Activated CD4-positive, alpha-beta T cell treated with anti-CD3 and anti-CD28 coated beads for 48 hours (primary cell): ENCODE measurements around the gene FAM156A.
"Not testable (repeated sequence)": the region's sequence is repeated elsewhere in the genome, so short reads cannot be mapped to it uniquely, and the experiment has no call there.

ENCODE experiments used
- DNase-seq: peaks from one replicate; pipeline ENCODE4 v3.0.0-alpha.2; 2020

FAM156A gene

DNA sequence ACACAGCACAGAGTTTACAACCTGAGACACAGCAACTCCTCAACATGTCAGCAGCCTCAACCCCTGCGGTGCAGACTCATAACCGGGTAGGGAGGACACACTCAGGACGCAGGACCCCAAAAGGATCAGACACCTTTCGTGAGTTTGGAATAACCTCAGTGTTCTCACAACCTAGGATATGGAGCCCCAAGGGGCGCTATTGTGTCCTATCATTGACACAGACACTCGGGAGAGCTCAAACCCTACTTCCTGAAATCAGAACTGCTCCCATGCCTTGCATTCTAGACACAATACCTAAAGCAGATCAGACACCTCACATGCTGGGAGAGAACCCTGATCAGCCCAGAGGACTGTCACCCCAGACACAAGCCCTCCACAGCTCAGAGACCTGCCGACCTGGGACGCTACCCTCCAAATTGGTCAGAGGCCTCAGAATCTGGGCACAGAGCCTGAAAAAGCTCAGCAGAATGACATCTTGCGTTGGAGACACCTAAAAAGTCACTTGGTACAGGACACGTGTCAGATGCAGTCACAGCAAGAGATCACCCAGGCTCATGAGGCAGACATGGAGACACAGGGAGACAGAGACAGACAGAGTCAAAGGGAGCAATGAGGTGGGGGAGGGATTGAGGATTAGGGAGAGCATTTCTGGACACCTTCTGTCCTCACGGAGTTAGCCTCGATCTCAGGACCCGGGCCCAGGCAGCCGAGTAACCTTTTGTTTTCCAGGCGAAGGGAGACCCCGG is 8.8 kb upstream of the FAM156A start:
- not testable (repeated sequence) for DNase-seq

DNA sequence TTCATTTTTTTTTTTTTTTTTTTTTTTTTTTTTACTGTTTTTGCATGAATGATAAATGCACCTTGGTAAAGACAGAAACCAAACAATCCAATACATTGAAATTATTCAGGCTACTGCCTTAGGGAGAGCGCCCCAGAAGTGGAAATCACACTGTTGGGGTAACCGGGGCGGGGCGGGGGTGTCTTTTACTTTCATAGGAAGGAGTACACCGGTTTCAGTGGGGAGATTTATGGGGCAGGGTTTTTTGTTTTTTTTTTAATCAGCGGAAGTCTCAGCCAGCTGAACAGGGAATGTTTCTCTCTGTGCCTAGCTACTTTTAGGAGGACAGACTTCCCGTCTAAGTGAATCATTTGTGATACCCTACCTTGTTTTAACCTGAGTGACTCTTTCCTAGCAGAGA is 643 bp upstream of the FAM156A start:
- DNase-seq = not testable (repeated sequence)

DNA sequence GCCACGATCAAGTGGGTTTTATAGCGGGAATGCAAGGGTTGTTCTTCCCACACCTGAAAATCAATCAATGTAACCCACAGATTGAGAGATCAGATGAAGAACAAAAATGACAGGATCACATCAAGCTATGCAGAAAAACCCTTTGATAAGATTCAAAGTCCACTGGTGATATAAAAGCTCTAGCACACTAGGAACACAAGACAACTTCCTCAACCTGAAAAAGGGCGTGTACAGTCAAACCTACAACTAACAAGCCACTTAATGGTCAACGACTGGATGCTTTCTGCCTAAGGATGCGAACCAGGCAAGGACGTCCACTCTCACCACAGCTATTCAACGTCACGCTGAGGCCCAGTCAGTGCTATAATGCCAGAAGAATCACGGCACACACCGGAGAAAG is 8.4 kb downstream of the FAM156A start:
- DNase-seq = not testable (repeated sequence)

DNA sequence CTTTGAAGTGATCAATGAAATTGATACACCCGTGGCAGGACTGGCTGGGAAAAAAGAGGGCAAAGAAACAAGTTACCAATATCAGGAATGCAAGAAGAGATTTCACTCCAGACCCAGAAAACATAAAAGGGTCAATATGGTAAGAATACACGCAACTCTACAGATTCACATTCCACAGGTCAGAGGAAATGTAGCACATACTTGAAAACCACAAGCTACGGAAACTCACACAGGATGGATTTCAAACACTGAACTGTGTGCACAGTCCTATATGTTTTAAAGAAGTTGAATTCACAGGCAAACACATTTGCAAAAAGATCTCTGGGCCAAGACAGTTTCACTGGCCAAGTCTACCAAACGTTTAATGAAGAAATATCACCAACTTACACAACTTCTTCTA is 9.0 kb downstream of the FAM156A start:
- not testable (repeated sequence) for DNase-seq

DNA sequence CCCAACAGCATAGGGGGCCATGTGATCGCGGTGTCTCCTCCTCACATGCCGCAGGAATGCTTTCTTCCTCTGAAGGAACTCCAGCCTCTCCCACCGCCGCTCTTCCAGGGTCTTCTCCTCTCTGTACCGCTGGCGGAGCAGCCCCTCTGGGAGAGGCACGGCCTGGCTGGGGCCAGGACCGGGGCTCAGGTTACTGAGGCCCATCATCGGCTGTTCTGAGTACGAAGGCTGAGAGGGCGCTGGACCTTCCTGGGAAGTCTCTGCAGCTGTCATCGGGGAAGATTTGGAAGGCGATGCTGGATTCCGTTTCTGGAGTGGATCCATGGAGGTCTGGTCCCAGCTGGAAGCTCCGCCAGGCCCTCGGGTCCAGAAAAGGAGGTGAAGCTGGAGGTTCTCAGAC is 10.1 kb downstream of the FAM156A start:
- DNase-seq = not testable (repeated sequence)

DNA sequence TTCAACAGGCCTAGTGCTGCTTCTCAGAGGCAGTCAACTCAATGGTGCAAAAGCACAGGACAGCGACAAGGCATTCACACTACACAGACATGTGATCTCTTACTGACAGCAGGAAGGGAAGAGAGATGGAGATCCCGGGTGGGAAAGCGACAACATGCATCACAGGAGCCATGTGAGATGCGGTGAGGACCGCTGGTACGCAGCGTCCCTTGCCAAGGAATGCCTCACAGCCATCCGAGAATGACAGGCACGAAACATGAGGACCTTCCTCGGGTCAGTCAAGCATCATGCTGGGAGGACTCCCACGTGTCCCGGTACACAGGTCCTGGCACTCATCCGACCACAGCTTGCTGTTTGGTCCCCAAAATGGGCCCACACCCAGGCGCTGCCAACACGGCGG is 10.8 kb downstream of the FAM156A start:
- not testable (repeated sequence) for DNase-seq

DNA sequence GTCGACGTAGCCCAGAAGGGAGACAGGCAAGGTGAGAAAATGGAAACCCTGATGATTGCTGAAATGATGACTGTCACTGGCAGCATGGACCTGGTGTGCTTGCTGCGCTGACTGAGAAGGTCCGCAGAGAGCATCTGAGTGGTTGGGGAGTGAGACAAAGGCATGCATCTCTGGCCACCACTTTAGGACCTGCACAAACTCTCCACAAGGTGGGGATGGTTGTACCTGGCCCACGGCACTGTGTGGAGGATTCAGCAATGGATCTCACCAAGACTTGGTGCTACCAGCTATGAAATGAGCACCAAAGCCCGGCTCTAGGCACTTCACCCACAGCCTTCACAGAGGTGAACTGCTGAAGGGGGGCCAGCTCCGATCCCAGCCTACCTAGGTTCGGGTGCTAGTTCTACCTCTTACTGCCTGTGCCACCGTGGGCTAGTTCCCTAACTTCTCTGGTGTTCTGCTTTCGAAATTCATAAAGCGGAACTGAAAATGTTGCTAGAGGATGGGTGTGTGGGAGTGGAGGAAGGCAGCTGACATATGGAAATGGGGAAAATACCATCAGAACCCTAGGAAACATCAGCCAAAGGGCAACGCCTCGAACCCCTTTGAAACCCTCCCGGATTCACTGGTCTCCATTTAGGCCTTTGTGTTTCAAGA is 12.4 kb downstream of the FAM156A start:
- not testable (repeated sequence) for DNase-seq

DNA sequence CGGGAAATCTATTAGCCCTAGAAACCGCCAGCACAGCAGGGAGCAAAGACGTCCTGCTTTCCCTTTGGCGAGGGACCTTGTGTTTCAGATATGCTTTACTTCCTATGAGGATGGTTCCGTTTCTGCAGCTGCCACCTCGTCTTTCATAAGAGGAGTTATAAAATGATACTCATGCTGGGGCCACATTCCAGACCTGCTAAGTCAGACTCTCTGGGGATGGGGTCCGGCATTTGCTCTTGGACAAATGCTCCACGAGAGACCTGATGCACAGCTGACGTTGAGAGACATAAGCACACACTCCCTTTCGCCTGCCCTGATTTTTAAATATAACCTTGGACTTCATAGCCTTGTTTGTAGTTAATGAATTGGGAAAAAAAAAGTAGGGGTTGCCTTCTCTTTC is 16.6 kb downstream of the FAM156A start:
- not testable (repeated sequence) for DNase-seq

DNA sequence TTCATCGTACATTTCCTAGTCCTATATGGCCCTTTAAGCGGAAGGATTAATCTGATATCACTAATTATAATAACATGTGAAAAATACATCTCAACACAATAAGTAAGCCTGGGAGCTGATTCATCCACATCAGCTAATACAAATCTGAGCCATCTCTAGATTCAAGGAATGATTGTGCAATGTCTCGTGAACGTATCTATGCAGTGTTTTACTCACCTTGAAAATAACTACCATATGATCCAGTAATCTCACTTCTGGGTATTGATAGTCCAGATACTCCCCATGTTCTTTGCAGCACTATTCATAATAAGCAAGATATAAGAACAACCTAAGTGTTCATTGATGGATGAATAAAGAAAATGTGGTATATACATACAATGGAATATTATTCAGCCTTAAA is 17.6 kb downstream of the FAM156A start:
- DNase-seq = not testable (repeated sequence)

DNA sequence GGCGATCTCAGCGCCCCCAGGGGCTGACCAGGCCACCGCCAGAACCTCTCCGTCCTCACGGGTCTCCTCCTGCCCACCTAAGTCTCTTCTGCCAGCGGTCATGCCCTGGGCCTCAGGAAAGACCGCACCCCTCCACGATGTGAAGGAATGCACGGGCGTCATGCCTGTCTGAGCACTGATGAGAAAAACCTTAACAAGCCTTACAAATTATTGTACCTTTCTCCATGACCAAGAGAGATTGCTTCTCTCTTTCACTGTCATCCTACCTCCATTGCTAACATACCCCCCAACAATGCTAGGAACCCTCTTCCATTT is 22.9 kb downstream of the FAM156A start:
- DNase-seq = not testable (repeated sequence)

DNA sequence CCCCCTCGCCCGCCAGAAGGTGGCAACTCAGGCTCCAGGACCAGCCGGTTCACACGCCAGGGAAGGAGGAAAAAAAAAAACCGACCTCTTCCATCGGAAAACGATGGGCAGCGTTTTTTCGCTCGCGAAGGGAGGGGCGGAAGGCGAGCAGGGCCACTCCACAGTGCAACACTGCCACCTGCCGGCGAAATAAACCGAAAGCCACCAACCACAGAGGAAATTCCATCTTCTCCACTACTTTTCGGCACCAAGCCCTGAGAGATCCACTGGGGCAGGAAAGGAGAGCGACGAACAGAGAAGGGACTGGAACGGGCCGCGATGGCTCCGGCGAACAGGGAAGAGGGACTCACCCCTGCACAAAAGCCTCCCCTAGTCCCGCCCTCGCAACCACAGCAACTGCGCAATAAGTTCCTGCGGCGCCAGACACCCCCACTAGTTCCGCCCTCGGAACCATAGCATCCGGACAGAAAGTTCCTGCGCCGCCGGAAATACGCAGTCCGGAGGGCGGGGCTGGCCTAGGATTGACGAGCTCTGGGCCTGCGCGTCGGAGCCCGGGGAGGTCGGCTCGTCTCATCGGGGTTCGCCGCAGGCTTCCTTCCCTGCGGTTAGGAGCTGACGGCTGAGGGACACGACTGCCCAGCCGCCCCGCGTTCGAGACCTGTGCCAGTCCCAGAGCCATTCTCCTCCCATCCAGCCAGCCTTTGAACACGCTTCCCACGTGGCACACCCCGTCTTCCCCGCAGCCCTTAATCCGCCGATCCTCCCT is 23.4 kb downstream of the FAM156A start:
- peak; percentile 91 for DNase-seq

DNA sequence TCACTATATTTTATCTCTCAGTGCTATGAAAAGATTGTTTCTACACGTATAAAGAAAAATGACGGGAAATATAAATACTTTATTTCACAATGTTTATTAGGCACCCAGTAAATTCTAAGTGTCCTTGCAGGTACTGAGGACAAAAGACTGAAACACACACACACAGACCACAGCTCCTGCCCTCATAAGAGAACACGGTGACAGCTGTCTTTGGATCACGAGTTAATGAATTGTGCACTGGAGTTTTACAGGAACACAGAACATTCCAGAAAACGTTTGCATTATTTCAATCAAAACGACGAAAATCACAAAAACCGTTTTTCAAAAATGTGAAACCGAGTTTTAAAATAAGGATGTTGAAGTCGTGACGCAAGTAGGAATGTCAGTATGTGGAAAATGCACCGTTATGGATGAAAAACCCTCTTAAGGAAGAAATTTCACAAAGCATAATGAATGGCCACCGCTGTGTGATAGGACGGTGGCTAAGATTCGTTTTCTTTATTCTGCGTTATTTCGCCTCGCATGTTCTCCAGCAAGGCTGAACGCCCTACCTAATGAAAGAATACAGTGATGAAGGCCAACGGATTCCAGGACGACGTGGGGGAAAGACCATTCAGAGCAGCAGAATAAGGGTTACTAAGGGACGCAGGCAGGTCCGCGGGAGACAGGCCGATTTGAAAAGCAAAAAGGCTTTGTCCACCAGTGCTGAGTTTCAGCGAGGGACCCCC is 24.2 kb downstream of the FAM156A start:
- DNase-seq = no peak

DNA sequence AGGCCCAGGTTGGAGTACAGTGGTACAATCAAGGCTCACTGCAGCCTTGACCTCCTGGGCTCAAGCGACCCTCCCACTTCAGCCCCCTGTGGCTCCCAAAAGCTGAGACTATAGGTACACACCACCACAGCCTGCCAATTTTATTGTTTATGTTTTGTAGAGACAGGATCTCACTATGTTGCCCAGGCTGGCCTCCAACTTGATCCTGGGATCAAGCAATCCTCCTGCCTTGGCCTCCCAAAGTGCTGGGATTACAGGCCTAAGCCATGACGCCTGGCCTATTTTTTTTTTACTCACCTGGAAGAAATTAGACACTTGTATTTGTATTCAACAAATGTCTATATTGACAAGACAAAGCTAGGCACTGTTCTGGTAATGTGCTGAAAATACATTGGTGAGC is 25.1 kb downstream of the FAM156A start:
- DNase-seq = no peak

DNA sequence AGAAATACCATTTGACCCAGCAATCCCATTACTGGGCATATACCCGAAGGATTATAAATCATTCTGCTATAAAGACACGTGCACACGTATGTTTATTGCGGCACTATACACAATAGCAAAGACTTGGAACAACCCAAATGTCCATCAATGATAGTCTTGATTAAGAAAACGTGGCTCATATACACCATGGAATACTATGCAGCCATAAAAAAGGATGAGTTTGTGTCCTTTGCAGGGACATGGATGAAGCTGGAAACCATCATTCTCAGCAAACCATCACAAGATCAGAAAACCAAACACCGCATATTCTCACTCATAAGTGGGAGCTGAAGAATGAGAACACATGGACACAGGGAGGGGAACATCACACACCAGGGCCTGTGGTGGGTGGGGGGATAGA is 28.1 kb downstream of the FAM156A start:
- DNase-seq = not testable (repeated sequence)

DNA sequence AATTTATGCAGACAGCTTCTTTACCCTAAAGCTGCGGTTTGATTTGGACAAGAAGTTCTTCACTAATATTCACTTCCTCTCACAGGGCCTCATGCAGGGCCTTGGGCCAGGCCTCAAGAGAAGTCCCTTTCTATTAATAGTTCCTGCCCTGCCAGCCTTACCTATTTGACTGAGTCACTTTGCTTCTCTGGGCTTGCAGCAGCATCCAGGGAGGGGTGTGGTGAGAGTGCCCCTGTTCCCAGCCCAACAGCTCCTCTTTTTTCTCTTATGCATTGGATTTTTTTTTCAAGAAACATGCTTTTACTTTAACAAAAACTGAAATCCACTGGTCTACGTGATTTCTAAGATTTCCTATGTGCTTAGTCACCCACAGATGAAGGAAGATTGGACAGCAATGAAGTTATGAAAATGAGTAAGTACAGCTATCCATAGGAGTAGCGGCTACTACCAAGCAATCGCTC is 34.5 kb downstream of the FAM156A start:
- no peak for DNase-seq

DNA sequence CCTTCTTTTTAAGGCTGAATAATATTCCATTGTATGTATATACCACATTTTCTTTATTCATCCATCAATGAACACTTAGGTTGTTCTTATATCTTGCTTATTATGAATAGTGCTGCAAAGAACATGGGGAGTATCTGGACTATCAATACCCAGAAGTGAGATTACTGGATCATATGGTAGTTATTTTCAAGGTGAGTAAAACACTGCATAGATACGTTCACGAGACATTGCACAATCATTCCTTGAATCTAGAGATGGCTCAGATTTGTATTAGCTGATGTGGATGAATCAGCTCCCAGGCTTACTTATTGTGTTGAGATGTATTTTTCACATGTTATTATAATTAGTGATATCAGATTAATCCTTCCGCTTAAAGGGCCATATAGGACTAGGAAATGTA is 43.6 kb downstream of the FAM156A start:
- DNase-seq = not testable (repeated sequence)

DNA sequence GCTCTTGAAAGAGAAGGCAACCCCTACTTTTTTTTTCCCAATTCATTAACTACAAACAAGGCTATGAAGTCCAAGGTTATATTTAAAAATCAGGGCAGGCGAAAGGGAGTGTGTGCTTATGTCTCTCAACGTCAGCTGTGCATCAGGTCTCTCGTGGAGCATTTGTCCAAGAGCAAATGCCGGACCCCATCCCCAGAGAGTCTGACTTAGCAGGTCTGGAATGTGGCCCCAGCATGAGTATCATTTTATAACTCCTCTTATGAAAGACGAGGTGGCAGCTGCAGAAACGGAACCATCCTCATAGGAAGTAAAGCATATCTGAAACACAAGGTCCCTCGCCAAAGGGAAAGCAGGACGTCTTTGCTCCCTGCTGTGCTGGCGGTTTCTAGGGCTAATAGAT is 44.6 kb downstream of the FAM156A start:
- not testable (repeated sequence) for DNase-seq

DNA sequence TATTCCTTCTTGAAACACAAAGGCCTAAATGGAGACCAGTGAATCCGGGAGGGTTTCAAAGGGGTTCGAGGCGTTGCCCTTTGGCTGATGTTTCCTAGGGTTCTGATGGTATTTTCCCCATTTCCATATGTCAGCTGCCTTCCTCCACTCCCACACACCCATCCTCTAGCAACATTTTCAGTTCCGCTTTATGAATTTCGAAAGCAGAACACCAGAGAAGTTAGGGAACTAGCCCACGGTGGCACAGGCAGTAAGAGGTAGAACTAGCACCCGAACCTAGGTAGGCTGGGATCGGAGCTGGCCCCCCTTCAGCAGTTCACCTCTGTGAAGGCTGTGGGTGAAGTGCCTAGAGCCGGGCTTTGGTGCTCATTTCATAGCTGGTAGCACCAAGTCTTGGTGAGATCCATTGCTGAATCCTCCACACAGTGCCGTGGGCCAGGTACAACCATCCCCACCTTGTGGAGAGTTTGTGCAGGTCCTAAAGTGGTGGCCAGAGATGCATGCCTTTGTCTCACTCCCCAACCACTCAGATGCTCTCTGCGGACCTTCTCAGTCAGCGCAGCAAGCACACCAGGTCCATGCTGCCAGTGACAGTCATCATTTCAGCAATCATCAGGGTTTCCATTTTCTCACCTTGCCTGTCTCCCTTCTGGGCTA is 48.9 kb downstream of the FAM156A start:
- DNase-seq = not testable (repeated sequence)

DNA sequence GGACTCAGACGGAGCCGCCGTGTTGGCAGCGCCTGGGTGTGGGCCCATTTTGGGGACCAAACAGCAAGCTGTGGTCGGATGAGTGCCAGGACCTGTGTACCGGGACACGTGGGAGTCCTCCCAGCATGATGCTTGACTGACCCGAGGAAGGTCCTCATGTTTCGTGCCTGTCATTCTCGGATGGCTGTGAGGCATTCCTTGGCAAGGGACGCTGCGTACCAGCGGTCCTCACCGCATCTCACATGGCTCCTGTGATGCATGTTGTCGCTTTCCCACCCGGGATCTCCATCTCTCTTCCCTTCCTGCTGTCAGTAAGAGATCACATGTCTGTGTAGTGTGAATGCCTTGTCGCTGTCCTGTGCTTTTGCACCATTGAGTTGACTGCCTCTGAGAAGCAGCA is 50.4 kb downstream of the FAM156A start:
- DNase-seq = not testable (repeated sequence)

DNA sequence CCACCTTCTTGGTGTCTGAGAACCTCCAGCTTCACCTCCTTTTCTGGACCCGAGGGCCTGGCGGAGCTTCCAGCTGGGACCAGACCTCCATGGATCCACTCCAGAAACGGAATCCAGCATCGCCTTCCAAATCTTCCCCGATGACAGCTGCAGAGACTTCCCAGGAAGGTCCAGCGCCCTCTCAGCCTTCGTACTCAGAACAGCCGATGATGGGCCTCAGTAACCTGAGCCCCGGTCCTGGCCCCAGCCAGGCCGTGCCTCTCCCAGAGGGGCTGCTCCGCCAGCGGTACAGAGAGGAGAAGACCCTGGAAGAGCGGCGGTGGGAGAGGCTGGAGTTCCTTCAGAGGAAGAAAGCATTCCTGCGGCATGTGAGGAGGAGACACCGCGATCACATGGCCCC is 51.2 kb downstream of the FAM156A start:
- not testable (repeated sequence) for DNase-seq

DNA sequence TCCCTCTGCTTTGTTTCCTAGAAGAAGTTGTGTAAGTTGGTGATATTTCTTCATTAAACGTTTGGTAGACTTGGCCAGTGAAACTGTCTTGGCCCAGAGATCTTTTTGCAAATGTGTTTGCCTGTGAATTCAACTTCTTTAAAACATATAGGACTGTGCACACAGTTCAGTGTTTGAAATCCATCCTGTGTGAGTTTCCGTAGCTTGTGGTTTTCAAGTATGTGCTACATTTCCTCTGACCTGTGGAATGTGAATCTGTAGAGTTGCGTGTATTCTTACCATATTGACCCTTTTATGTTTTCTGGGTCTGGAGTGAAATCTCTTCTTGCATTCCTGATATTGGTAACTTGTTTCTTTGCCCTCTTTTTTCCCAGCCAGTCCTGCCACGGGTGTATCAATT is 52.2 kb downstream of the FAM156A start:
- DNase-seq = not testable (repeated sequence)

DNA sequence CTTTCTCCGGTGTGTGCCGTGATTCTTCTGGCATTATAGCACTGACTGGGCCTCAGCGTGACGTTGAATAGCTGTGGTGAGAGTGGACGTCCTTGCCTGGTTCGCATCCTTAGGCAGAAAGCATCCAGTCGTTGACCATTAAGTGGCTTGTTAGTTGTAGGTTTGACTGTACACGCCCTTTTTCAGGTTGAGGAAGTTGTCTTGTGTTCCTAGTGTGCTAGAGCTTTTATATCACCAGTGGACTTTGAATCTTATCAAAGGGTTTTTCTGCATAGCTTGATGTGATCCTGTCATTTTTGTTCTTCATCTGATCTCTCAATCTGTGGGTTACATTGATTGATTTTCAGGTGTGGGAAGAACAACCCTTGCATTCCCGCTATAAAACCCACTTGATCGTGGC is 52.8 kb downstream of the FAM156A start:
- DNase-seq = not testable (repeated sequence)
